GM19468 (cell line): ENCODE results near the gene PPIF.
A peak's percentile ranks its signal among the peaks of the same experiment; 100 is the strongest.
"Not testable (repeated sequence)": the region's sequence is repeated elsewhere in the genome, so short reads cannot be mapped to it uniquely, and the experiment has no call there.

Experiments used
- ATAC-seq: cut with Tn5 transposase; IDR thresholded peaks from one replicate; pipeline ENCODE4 v1.9.1; 2021; ENCODE audit warnings: mild to moderate bottlenecking, moderate library complexity, moderate number of reproducible peaks; ENCODE audit not compliant: unreplicated experiment; ENCODE audit errors: extremely low read depth

PPIF gene

DNA sequence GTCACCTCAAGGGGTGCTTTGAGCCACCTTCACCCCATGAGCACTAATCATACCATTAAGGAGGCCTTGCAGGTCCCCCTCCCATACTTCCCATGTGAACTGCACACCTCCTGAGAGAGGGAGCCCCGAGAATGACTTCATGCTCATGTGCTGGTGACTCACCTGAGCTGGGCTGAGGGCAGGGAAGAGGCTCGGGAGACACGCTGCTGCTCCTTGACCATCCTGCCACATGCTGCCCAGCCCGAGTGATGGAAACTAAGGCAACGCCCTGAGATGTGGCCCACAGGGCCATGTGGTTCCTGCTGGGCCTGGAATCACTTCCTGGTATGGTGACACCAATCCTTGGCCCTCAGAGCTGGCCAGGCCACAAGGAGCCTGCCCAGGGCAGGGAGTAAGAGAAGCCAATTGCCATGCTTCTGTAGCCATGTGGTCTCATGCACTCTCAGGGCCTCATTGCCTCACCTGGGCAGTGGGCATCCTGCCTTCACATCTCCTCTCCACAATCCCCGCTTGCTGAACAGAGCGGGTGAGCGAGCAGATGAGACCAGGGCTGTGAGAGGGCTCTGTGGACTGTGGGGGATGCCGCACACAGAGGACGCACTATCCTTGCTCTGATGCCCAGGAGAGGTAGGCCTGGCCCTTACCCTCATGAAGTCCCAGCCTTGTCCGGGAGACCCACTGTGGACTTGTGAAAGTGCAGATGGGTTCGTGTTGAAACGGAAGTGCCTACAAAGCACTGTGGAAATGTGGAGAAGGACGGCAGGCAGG lies 18.3 kb upstream of the PPIF start:
- ATAC-seq, result no peak

DNA sequence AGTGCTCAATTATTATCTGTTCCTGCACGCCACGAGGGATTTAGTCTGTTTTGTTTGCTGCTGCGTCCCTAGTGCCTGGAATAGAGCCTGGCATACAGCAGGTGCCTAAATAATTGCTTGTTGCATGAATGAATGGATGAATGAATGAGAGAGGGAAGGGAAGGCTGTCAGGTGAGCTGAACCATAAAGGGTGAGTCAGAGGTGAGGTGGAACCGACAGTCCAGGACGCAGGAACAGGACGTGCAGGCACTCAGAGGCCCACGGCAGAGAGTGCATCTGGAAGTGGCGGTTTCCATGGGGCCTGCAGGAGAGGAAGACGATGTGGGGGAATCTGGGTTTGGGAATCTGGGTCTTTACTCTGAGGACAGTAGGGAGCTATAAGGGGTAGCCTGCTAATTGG lies 17.7 kb upstream of the PPIF start:
- ATAC-seq, result no peak

DNA sequence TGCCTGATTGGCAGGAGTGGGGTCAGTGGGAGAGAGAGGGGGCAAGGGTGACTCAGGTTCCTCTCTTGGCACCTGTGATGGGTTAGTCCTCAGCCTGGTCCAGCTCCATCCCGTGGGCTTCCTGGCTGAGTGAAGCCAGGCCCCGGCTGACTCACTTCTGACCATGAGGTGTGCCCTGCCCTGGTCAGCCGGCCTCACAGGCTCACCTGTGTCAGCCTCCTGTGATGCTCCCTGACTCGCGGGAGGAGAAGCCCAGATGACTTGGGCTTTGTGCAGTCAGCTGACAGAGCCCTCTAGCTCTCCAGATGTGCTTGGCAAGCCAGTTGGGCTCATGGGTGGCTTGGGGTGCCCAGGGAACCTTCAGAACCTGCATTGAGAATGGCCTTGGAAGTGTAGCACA lies 16.0 kb upstream of the PPIF start:
- peak; percentile 16 for ATAC-seq

GRCh38 chr10:79331709-79332108 lies 15.6 kb upstream of the PPIF start:
- ATAC-seq, result peak; percentile 22

- ATAC-seq, result not testable (repeated sequence)
Measured at GRCh38 chr10:79332610-79333315, 14.5 kb upstream of the PPIF start.

DNA sequence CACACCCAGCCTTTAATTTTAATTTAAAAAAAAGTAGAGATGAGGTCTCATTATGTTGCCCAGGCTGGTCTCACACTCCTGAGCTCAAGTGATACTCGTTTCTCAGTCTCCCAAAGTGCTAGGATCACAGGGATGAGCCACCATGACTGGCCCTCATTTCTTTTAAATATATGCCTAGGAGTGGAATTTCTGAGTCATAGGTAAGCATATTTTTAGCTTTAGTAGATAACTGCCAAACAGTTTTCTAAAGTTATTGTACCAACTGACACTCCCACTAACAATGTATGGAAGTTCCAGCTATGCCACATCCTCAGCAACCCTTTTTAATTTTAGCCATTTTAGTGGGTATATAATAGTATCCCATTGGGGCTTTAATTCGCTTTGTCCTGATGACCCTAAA lies 13.8 kb upstream of the PPIF start:
- ATAC-seq, result no peak

GRCh38 chr10:79334573-79334972 lies 12.7 kb upstream of the PPIF start:
- no peak for ATAC-seq

- no peak for ATAC-seq
Measured at GRCh38 chr10:79335094-79335469, 12.2 kb upstream of the PPIF start.

DNA sequence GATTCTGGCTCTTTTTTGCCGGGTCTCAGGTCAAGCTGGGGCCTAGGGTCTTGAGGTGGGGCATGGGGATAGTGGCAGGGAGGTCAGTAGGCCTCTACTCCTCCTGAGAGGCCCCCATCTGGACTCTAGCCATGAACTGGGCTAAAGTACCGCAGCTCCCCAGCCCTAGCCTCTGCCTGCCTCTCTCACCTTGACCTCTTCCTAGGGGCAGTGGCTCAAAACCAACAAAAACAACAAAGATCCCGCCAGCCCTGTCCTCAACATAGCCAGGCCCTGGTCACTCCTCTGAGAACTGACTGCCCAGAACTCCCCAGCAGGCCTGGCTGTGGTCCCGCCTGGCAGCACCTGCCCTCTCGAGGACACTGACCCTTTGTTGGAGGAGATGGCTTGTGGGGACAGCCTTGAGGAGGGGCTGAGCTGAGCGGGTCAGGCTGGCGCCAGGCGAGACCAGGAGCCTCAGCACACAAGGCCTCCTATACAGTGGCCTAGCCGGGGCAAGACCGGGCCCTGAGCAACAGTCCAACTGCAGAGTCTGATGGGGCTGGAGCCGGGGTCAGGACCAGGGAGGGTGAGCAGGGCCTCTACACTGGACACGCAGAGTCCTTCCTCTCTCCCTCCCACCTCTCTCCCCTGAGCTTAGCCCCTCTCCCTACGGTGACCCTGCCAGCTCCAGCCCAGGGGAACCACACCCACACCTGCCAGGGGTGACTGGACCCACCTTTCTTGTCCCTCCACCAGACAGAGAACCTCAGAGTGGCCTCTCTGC lies 11.6 kb upstream of the PPIF start:
- no peak for ATAC-seq

DNA sequence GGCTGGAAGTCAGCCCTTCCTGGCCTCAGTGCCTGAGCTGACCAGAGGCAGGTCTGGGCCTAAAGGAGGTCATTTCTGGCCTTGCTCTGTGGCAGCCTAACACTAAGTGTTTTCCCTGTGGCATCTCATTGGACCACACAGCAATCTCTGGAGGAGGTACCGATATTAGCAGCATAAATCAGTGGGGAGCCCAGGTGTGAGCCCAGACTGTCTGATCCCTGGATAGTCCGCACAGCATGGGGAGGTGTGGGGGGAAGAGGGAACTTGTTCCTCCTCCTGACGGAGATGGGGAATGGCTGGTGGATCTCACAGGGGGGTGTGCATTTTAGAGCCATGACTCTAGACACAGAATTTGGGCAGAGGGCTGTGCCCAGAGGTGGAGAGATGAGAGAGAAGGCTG lies 11.0 kb upstream of the PPIF start:
- no peak for ATAC-seq

DNA sequence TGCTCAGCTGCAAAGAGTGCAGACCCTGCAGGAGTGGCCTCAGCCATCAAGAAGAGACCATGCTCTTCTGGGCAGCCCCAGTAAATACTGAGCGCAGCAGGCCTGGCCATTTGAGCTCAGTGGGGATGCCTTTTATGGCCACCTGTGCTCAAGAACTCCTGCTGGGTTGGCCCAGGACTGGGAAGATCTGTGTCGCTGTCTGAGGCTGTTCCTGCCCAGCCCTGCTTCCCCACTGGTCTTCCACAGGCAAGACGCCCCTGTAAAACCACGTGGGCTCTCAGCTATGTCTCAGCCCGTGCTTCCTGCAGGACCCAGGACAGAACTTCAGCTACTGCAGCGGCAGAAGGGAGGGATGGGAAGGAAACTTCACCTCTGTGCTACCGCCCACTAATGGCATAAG lies 10.5 kb upstream of the PPIF start:
- ATAC-seq, result no peak

- not testable (repeated sequence) for ATAC-seq
Measured at GRCh38 chr10:79337783-79338469, 9.3 kb upstream of the PPIF start.

- ATAC-seq, result no peak
Measured at GRCh38 chr10:79339266-79339665, 8.0 kb upstream of the PPIF start.

DNA sequence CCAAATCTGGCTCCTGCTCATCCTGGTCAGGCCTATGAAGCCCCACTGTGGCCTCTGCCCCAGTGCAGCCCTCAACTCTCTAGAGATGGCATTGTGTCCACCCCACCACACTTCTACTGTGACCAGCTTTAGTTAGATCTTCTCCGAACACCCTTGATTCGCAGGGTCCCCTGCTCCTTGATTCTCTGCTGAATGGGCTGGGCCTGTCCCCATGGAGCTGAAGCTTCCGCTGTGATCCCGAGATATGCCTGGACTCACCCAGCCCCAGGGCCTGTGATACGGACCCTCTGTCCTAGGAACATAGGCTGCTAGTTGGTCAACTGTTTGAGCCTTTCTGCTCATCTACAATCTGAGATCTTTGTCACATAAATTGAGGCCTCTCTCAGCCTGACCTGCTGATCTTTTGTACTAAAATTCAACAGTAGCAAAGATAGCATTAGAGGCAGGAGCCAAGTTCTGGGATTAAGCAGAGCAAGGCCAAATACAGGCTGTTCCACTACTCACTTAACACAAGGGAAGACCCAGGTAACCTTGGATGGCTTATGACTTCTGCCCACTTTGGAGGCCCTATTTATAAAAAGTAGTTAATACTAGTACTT lies 6.5 kb upstream of the PPIF start:
- no peak for ATAC-seq

- no peak for ATAC-seq
Measured at GRCh38 chr10:79342295-79342761, 4.9 kb upstream of the PPIF start.

- ATAC-seq, result no peak
Measured at GRCh38 chr10:79342811-79343561, 4.3 kb upstream of the PPIF start.

GRCh38 chr10:79344502-79345195 lies 2.6 kb upstream of the PPIF start:
- ATAC-seq, result no peak

DNA sequence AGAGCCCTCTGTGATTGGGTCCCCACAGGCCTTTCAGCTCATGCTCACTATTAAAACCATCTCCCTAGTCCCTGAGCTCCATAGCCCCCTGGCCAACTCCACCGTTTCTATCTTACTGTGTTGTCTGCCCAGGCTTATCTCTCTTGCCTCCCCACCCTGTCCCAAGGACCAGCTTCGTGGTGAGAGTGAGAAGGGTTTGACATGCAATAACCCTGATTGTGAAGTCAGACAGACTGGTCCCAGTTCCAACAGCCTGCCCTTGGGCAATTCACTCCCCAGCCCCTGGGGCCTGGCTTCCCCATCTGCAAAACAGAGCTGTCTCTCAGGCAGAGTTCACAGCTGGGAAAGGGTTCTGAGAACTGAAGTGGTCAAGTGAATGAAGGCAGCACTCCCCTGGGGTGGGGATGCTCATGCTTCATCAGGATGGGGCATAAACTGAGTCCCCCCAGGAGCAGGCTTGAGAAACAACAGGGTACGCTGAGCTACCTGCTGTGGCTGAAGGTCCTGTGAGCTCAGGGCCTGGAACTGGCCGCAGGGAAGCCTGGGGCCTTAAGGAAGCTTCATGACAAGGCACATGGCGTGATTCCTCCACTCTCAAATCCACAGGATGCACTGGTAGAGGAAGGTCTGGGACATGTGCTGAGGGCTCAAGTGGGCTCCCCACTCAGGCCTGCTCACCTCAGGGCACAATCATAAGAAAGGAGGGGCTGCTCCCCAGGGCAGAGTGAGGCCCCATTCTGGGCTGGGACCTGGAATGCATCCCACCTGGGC lies 1.8 kb upstream of the PPIF start:
- ATAC-seq, result no peak
